Measurements from ENCODE around the gene FRMD8.

Gene FRMD8

DNA sequence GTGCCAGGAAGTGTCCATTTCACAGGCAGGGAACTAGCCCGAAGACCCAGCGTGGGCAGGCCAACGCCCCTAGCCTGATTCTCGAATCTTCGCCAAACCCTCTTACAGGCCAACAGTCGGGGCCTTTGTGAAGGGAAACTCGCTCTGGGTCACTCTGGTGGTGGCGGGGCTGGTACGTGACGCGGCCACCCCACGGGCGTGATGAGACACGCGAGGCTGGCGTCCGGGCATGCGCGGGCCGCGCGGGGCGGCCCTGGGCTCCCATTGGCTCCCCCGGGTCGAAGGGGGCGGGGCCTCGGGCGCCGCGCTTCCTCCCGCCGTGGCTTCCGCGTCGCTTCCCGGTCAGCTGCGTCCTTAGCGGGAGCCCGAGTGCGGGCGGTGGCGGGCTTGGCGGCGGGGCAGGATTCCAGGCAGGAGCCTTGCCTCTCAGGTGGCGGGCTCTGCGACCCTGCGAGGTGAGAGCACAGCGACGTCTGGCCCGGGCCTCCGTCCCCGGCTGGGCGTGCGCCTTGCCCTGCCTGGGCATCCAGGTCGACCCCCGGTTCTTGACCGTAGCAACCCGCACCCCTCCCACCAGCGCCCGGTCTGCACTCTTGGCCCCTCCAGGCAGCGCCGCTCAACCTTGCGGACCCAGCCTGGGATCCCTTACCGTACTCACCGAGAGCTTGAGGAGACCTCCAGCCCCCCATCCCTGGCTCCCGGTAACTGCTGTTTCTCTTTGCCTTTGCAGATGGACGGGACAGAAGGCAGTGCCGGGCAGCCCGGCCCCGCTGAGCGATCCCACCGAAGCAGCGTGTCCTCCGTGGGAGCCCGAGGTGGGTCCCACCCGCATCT lies at the start of gene FRMD8:
Gene FRMD8 (plus strand): TSS at position 331 of the 834 bp plus-strand sequence. CDS start 400 bp downstream, at position 731.
- DNase-seq (ENCODE audit: low read depth), result peak; percentile 72

- no peak for DNase-seq (ENCODE audit: low read depth)
Observed at GRCh38 chr11:65338676-65339075, 47.8 kb upstream of the FRMD8 start.

DNA sequence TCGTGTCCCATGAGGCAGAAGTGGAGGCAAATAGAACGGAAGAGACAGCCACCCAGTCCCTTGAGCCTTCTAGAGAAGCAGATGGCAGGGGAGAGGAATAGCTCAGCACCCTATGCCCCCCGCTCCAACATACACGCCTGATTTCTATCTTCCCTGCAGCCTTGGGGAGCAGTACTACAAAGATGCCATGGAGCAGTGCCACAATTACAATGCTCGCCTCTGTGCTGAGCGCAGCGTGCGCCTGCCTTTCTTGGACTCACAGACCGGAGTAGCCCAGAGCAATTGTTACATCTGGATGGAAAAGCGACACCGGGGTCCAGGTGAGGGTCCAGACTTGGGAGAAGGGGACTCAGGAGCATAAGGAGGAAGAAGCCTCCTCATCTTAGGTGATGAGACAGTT lies 46.2 kb upstream of the FRMD8 start:
- no peak for DNase-seq (ENCODE audit: low read depth)

DNA sequence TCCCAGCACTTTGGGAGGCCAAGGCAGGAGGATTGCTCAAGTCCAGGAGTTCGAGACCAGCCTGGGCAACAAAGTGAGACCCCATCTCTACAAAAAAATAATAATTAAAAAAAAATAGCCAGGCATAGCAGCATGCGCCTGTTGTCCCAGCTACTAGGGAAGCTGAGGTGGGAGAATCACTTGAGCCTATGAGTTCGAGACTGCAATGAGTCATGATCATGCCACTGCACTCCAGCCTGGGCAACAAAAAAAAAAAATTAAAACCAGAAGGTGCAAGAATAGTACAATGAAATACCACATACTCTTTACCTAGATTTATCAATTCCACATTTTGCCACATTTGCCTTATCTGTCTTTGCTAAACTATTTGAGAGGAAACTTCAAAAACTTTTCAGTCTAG lies 44.6 kb upstream of the FRMD8 start:
- no peak for DNase-seq (ENCODE audit: low read depth)

- DNase-seq (ENCODE audit: low read depth), result no peak
Observed at GRCh38 chr11:65351511-65351910, 34.9 kb upstream of the FRMD8 start.

GRCh38 chr11:65352783-65353182 lies 33.7 kb upstream of the FRMD8 start:
- no peak for DNase-seq (ENCODE audit: low read depth)

- DNase-seq (ENCODE audit: low read depth), result no peak
Observed at GRCh38 chr11:65353376-65353775, 33.1 kb upstream of the FRMD8 start.

- DNase-seq (ENCODE audit: low read depth), result no peak
Observed at GRCh38 chr11:65353900-65354264, 32.6 kb upstream of the FRMD8 start.

DNA sequence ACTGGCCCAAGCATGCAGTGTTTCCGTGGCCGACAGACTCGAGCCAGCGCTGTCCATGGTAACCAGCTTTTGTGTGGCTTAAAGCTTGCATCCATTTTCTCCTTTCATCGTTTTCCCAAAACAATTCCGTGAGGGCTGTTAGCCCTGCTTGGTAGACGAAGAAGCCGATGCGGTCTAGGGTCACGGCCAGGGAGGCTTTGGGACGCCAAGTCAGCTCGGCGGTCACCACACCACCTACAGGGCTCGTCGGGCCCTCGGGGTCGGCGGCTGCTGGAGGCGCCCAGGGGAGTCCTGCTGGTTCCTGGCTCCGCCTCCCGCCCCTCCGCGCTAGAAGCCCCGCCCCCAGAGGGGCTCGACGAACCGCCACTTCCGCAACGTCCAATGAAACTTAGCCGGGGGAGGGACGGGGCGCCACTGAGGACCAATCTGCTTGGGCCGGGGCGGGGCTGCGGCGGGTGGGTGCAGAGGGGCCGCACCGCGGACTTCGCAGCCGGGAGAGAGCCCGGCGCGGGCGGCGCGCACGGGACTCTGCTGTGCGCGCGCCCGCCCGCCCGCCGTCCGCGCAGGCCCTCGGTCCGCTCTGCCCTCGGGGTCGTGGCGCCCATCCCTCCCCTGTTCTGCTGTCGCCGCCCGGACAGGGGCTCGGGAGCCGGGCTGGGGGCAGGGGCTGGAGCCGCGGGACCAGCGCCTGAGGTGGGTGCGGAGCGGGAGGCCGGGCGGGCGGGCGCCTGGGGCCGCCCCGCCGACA lies 32.0 kb upstream of the FRMD8 start, which contains the start of gene TIGD3:
Gene TIGD3 (plus strand): TSS at position 487 of the 748 bp plus-strand sequence. CDS start 1,058 bp downstream, outside the sequence.
- DNase-seq (ENCODE audit: low read depth), result peak; percentile 95

DNA sequence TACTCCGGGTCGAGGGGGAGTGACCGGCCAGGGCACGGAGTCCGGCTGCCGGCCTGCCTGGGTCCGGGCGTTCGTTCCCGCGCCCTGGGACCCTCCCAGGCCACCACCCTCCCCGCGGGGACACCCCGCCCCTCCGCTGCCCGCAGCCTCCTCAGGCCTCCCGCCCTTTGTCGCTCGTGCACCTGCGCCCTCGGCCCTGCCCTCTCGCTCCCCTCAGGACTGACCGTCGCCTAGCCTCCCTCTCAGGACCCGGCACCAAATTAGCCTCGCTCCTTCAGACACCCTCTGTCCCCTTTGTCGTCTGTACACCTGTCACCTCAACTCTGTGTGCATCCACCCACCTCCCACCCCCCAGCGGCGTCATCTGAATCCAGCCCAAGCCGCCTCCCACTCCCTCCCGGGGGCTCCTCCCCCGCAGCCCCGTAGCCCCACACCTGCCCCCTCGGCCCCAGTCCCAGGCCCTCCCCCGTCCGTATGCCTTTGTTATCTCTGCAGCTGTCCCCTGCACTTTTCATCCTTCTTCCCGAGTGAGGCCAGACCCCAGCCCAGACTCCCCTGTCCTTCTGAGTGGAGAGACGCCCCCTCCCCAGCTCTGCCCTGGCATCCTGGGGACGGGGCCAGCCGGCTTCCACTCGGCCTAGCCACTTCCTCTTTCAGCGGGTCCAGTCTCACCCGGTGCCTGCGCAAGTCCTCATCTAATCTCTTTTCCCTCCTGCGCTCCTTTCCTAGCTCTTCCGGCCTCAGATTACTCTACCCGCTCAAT lies 31.2 kb upstream of the FRMD8 start:
- no peak for DNase-seq (ENCODE audit: low read depth)

GRCh38 chr11:65355776-65356393 lies 30.6 kb upstream of the FRMD8 start:
- DNase-seq (ENCODE audit: low read depth), result peak; percentile 55

GRCh38 chr11:65356394-65356972 lies 30.0 kb upstream of the FRMD8 start:
- DNase-seq (ENCODE audit: low read depth), result no peak

GRCh38 chr11:65357856-65358356 lies 28.5 kb upstream of the FRMD8 start:
- DNase-seq (ENCODE audit: low read depth), result no peak

DNA sequence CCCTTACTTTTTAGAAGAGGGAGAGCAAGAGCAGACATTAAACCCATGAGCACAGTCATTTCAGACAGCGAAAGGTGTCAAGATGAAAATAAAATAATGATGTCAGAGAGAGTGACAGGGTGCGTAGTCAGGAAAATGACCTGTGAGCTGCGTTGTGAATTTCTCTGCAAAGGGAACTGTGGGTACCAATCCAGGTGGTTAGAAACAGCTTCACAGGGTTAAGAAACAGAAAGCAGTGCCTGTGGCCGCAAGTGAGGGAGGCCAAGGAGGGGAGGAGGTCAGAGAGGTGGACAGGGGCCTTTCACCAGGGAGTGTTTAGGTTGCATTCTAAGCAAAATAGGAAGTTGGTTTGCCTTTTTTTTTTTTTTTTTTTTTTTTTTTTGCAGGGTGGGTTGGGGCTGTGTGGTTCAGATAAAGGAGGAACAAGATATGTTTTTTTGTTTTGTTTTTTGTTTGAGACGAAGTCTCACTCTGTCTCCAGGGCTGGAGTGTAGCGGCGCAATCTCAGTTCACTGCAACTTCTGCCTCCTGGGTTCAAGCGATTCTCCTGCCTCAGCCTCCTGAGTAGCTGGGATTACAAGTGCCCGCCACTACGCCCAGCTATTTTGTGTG lies 24.0 kb upstream of the FRMD8 start:
- DNase-seq (ENCODE audit: low read depth), result no peak

DNA sequence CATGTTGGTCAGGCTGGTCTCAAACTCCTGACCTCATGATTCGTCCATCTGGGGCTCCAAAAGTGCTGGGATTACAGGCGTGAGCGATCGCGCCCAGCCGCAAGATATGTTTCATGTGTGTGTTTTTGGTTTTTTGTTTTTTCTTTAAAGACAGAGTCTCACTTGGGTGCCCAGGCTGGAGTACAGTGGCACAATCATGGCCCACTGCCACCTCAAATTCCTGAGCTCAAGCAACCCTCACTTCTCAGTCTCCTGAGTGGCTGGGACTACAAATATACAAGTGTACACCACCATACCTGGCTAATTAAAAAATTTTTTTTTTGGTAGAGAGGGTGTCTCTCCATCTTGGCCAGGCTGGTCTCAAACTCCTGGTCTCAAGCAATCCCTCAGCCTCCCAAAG lies 23.5 kb upstream of the FRMD8 start:
- DNase-seq (ENCODE audit: low read depth), result no peak

DNA sequence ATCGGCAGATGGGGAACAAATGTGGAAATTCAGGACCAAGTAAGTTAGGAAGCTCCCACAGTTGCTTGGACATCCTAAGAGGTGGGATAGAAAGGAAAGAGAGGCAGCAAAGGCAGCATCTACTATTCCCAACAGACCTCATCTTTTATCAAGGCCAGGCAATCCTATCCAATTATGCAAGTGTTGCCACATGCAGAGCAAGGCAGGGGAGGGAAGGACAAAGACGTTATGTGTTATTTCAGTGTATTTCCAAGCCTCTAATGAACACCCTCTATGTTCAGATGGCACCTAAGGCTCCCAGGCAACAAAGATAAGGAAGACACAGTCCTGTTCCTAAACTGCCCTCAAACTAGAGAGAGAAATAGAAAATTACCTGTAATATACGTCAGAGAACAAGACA lies 22.7 kb upstream of the FRMD8 start:
- DNase-seq (ENCODE audit: low read depth), result no peak

GRCh38 chr11:65366340-65366773 lies 20.1 kb upstream of the FRMD8 start:
- peak; percentile 79 for DNase-seq (ENCODE audit: low read depth)

GRCh38 chr11:65370659-65371049 lies 15.8 kb upstream of the FRMD8 start:
- DNase-seq (ENCODE audit: low read depth), result no peak

DNA sequence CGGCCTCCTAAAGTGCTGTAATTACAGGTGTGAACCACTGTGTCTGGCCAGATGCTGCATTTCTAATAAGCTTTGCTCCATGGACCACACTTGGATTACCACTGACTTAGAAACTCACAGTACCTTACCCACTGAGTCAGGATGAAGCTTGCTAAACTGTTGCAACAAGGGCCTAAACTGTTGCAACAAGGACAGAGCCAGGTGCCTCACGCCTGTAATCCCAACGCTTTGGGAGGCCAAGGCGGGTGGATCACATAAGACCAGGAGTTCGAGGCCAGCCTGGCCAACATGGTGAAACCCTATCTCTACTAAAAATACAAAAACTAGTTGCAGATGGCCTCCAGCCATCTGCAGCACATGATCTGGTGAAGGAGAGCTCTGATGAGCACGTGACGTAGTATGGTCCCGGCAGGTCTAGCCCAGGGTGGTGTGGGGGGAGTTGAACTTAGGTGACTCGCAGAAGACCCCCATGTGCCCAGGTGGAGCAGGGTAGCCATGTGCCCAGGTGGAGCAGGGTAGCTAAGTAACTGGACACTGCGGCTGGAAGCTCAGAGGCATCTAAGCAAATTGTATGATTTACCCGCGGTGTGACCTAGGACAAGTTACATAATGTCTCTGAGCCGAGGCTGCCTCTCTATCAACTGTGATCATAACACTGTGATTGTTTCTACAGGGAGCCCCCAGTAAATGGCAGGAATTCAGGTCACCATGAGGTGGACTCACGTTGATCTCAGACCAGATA lies 12.4 kb upstream of the FRMD8 start:
- no peak for DNase-seq (ENCODE audit: low read depth)

- DNase-seq (ENCODE audit: low read depth), result no peak
Observed at GRCh38 chr11:65375012-65375411, 11.4 kb upstream of the FRMD8 start.

All from iris pigment epithelial cell (primary cell).